GM06990 (cell line): ENCODE results near the gene SNPH.

Experiments used
- DNase-seq: peaks from one replicate; pipeline ENCODE4 v3.0.0-alpha.2; 2011; ENCODE audit not compliant: insufficient read length; ENCODE audit errors: extremely low read depth
- H3K27me3 ChIP-seq: replicated peaks from 2 replicates; pipeline ENCODE4 v1.6.0; 2011; ENCODE audit warnings: low read length; ENCODE audit not compliant: control insufficient read depth, insufficient read depth
- H3K36me3 ChIP-seq: 2 replicates; pipeline ENCODE4 v1.5.1; 2011; ENCODE audit warnings: low read length; ENCODE audit not compliant: control insufficient read depth, insufficient read depth
- H3K4me3 ChIP-seq: replicated peaks from 2 replicates; pipeline ENCODE4 v1.5.1; 2011; ENCODE audit warnings: low read depth, mild to moderate bottlenecking, control low read depth, low read length
- TF ChIP-seq, protein P1 (sequence below): IDR thresholded peaks from 2 replicates; pipeline ENCODE4 v1.5.1; 2011; ENCODE audit warnings: low read length, control low read depth, mild to moderate bottlenecking, inconsistent platforms; ENCODE audit not compliant: insufficient read depth, poor library complexity, severe bottlenecking

The SNPH gene

DNA sequence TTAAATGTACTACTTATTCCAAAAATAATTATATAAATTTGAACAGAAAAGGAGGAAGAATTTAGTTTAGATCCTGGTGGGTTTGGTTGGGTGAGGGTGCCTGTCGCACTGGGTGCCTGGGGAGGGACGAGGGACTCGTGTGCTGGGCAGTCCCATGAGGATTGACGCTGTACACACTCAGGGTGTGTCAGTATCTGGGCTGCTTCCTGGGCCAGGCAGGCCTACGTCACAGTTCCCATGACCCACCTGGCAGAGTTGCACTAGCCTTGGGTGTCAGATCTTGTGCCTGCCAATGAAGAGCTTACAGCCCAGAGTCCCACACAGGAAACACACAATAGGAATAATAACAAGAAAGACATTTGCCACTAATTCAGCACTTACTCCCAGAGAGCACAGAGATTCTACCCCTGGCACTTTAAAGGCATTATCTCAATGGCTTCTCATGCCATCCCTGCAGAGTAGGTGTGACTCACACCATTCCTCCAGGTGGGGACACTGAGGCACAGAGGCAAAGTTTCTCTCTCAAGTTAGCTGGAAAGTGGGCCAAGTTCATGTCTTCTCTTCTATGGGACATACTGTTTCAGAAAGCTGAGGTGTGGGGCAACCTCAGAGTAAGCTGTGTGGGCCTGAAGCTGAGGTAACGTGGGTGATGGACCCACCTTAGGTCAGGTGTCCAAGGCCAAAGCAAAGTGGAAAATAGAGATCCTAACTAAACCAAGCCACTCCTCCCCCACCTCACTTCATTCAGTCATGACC lies 64.2 kb downstream of the SNPH start:
- TF ChIP-seq, protein P1, sequence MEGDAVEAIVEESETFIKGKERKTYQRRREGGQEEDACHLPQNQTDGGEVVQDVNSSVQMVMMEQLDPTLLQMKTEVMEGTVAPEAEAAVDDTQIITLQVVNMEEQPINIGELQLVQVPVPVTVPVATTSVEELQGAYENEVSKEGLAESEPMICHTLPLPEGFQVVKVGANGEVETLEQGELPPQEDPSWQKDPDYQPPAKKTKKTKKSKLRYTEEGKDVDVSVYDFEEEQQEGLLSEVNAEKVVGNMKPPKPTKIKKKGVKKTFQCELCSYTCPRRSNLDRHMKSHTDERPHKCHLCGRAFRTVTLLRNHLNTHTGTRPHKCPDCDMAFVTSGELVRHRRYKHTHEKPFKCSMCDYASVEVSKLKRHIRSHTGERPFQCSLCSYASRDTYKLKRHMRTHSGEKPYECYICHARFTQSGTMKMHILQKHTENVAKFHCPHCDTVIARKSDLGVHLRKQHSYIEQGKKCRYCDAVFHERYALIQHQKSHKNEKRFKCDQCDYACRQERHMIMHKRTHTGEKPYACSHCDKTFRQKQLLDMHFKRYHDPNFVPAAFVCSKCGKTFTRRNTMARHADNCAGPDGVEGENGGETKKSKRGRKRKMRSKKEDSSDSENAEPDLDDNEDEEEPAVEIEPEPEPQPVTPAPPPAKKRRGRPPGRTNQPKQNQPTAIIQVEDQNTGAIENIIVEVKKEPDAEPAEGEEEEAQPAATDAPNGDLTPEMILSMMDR: no peak
- Histone ChIP-seq H3K36me3 (peaks cover 9% of the 10 kb centered on the region), H3K27me3 (no peaks in the 10 kb centered on the region), H3K4me3 (no peak overlapping the region)
- DNase-seq: peak; percentile 41

DNA sequence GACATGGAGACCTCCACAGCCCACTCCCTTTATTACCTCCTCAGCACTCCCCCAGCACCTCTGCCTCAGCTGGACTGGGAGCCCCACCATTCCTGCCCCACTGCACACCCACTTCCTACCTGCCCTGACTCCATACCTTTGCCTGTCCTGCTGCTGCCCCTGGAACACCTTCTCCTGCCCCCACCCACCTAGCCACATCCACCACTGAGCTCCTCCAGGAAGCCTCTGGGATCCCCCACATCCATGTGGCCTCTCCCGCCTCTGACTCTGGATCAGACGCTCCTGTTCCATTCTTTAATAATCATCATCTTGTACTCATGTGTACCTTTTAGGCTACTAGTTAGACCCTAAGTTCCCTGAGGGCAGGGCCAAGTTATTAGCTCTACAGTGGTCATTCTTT lies 65.0 kb downstream of the SNPH start:
- no peak for DNase-seq
- TF ChIP-seq, protein P1: no peak
- H3K4me3 ChIP-seq: no peak overlapping the region
- peaks cover 9% of the 10 kb centered on the region for H3K36me3 ChIP-seq
- no peaks in the 10 kb centered on the region for H3K27me3 ChIP-seq

DNA sequence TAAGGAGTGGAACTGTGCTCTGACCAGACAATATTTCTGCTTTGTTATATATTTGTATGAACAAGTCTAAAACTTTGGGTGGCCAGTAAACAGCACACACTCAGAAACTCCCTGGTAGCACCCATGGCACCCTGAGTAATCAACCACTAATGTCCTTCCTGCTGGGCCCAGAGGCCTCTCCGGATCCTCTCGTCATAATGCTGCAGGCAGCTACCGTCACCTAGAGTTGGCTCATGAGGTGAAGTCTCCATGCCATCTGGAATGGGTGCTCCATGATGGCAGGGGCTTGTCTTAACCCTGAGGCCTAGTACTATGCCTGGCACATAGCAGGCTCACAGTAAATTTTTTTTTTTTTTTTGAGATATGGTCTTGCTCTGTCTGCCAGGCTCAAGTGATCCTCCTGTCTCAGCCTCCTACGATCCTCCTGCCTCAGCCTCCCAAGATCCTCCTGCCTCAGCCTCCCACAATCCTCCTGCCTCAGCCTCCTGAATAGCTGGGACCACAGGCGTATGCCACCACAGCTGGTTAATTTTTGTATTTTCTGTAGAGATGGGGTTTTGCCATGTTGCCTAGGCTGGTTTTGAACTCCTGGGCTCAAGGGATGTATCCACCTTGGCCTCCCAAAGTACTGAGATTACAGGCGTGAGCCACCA lies 65.8 kb downstream of the SNPH start:
- DNase-seq: no peak
- TF ChIP-seq, protein P1: no peak
- Histone ChIP-seq H3K36me3 (peaks cover 11% of the 10 kb centered on the region), H3K27me3 (no peaks in the 10 kb centered on the region), H3K4me3 (no peak overlapping the region)

DNA sequence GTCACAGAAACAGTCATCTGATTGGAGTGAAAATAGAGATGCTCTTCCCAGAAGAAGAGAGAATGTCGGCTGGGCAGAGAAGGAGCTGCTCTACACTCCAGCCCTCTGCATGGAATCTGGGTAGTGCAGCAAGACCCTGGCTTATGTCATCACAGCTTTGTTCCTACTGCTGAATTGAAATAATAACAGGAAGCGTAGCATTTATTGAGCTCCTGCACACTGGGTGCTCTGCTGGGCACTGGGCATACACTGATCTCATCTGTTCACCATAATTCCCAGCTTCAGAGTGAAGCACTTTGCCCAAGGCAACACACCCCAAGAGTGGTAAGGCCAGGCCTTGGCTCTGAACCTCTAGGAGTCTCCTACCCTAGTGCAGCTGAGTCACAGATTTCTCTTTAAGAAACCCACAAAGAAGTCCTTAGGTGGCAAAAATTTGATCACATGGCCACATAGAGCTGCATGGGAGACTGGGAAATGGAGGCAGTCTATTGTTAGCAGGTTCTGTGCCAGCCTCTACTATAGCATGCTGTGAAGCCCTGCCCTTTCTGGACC lies 66.7 kb downstream of the SNPH start:
- no peak for DNase-seq

DNA sequence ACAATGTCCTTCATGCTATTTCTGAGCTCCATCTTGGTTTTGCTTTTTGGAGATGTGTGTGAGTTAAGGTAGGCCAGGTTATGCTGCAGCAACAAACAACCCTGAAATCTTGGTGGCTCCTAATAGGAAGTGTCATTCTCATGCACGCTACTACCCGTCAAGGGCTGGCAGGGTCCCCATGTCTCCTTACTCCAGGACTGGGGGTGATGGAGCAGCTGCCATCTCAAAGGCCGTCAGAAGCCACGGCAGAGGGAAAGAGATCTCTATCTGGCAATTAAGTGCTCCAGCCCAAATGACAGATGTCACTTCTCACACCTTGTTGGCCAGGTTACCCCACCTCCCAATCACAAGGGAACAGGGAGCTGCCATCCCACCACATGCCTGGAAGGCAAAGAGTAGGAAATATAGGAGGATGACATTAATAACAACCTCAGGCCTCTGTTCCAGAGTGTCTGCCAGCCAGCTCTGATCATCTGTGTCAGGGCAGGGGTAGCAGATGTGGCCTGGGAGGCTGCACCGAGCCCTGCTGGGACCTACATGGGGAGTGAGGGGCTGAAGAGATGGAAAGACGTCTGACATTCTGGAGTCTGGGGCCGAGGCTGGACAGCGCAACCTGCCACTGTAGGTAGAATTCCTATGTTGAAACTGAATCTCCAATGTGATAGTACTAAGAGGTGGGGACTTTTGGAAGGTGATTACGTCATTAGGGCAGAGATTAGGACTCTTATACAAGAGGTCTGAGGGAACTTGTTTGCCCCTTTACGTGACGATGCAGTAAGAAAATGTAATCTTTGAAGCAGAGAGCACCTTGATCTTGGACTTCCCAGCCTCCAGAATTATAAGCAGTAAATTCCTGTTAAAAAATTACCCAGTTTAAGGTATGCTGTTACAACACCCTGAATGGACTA lies 67.6 kb downstream of the SNPH start:
- Histone ChIP-seq H3K27me3 (no peaks in the 10 kb centered on the region), H3K36me3 (peaks cover 11% of the 10 kb centered on the region), H3K4me3 (no peak overlapping the region)
- DNase-seq: no peak
- TF ChIP-seq, protein P1: no peak

More for the DNA sequence above, 66.7 kb downstream of the SNPH start:
- Histone ChIP-seq H3K36me3 (peaks cover 11% of the 10 kb centered on the region), H3K27me3 (no peaks in the 10 kb centered on the region), H3K4me3 (no peak overlapping the region)
- TF ChIP-seq, protein P1: no peak
